H9 (cell line): ENCODE results near the gene PRRG3. TPM values are rescaled to one million over a fixed set of nuclear protein-coding genes. Genes with fewer than 3 reads are reported as not detected.

Experiments used
- DNase-seq: peaks from one replicate; pipeline ENCODE4 v3.0.0-alpha.2; 2017
- H2AFZ ChIP-seq: one replicate; pipeline ENCODE4 v1.6.1; 2013; ENCODE audit warnings: mild to moderate bottlenecking, low read length, control low read depth, moderate library complexity
- H2AK5ac ChIP-seq: 2 replicates; pipeline ENCODE4 v1.6.1; 2013; ENCODE audit warnings: low read length, control low read depth, mixed read lengths; ENCODE audit not compliant: insufficient read length
- H2BK120ac ChIP-seq: one replicate; pipeline ENCODE4 v1.6.1; 2013; ENCODE audit warnings: low read depth, mild to moderate bottlenecking, low read length, control low read depth, inconsistent platforms; ENCODE audit not compliant: poor library complexity, severe bottlenecking
- H2BK12ac ChIP-seq: 2 replicates; pipeline ENCODE4 v1.6.1; 2013; ENCODE audit warnings: low read length, control low read depth, mixed read lengths, low read depth; ENCODE audit not compliant: insufficient read length
- H2BK15ac ChIP-seq: 2 replicates; pipeline ENCODE4 v1.6.1; 2013; ENCODE audit warnings: low read depth, low read length, control low read depth
- H2BK20ac ChIP-seq: one replicate; pipeline ENCODE4 v1.6.1; 2013; ENCODE audit warnings: low read depth, mild to moderate bottlenecking, low read length, control low read depth, inconsistent platforms; ENCODE audit not compliant: poor library complexity, severe bottlenecking
- H2BK5ac ChIP-seq: 2 replicates; pipeline ENCODE4 v1.6.1; 2013; ENCODE audit warnings: low read length, control low read depth, mixed read lengths; ENCODE audit not compliant: insufficient read length
- H3K14ac ChIP-seq: 2 replicates; pipeline ENCODE4 v1.6.1; 2013; ENCODE audit warnings: low read length, control low read depth; ENCODE audit not compliant: insufficient read depth
- H3K18ac ChIP-seq: 2 replicates; pipeline ENCODE4 v1.6.1; 2013; ENCODE audit warnings: low read depth, mild to moderate bottlenecking, mixed read lengths, low read length, control low read depth; ENCODE audit not compliant: insufficient read length
- H3K23ac ChIP-seq: 2 replicates; pipeline ENCODE4 v1.6.1; 2013; ENCODE audit warnings: low read length, control low read depth, mixed read lengths, low read depth; ENCODE audit not compliant: insufficient read length
- H3K23me2 ChIP-seq: 2 replicates; pipeline ENCODE4 v1.6.1; 2013; ENCODE audit warnings: low read depth, mild to moderate bottlenecking, mixed read lengths, low read length, control low read depth; ENCODE audit not compliant: insufficient read length, poor library complexity, severe bottlenecking
- H3K27ac ChIP-seq: 2 replicates; pipeline ENCODE4 v1.5.1; 2013; ENCODE audit warnings: low read length, control low read depth, mixed read lengths, low read depth; ENCODE audit not compliant: insufficient read length
- H3K27me3 ChIP-seq: 2 replicates; pipeline ENCODE4 v1.6.1; 2013; ENCODE audit warnings: low read length, control low read depth, inconsistent platforms; ENCODE audit not compliant: insufficient read depth
- H3K4ac ChIP-seq: 2 replicates; pipeline ENCODE4 v1.6.1; 2013; ENCODE audit warnings: low read depth, mild to moderate bottlenecking, control low read depth, inconsistent platforms, low read length, moderate library complexity
- H3K4me1 ChIP-seq: 2 replicates; pipeline ENCODE4 v1.6.1; 2013; ENCODE audit warnings: low read length, control low read depth, inconsistent platforms; ENCODE audit not compliant: insufficient read depth
- H3K4me2 ChIP-seq: 2 replicates; pipeline ENCODE4 v1.6.1; 2013; ENCODE audit warnings: low read length, control low read depth, mixed read lengths; ENCODE audit not compliant: insufficient read length, insufficient read depth
- H3K56ac ChIP-seq: 2 replicates; pipeline ENCODE4 v1.6.1; 2013; ENCODE audit warnings: low read depth, mild to moderate bottlenecking, mixed read lengths, low read length, control low read depth; ENCODE audit not compliant: insufficient read length
- H3K79me1 ChIP-seq: 2 replicates; pipeline ENCODE4 v1.6.1; 2013; ENCODE audit warnings: low read depth, mild to moderate bottlenecking, moderate library complexity, low read length, control low read depth, inconsistent platforms; ENCODE audit not compliant: insufficient read depth, poor library complexity, severe bottlenecking
- H3K79me2 ChIP-seq: 2 replicates; pipeline ENCODE4 v1.6.1; 2013; ENCODE audit warnings: low read length, control low read depth, inconsistent platforms; ENCODE audit not compliant: insufficient read depth
- H3K9ac ChIP-seq: 2 replicates; pipeline ENCODE4 v1.6.1; 2013; ENCODE audit warnings: low read length, control low read depth, mixed read lengths; ENCODE audit not compliant: insufficient read length; ENCODE audit errors: extremely low read depth
- H3K9me3 ChIP-seq: one replicate; pipeline ENCODE4 v1.6.1; 2013; ENCODE audit warnings: low read depth, low read length, inconsistent platforms; ENCODE audit not compliant: control insufficient read depth
- H3T11ph ChIP-seq: one replicate; pipeline ENCODE4 v1.6.1; 2013; ENCODE audit warnings: mild to moderate bottlenecking, low read length, control low read depth, inconsistent platforms
- H4K20me1 ChIP-seq: one replicate; pipeline ENCODE4 v1.6.1; 2013; ENCODE audit not compliant: control insufficient read depth, insufficient read length, insufficient read depth
- H4K5ac ChIP-seq: 2 replicates; pipeline ENCODE4 v1.6.1; 2013; ENCODE audit warnings: low read depth, mild to moderate bottlenecking, mixed read lengths, low read length, control low read depth; ENCODE audit not compliant: insufficient read length
- H4K8ac ChIP-seq: replicated peaks from 2 replicates; pipeline ENCODE4 v1.6.1; 2013; ENCODE audit warnings: low read length, control low read depth, mixed read lengths, low read depth; ENCODE audit not compliant: insufficient read length
- H4K91ac ChIP-seq: 2 replicates; pipeline ENCODE4 v1.6.1; 2013; ENCODE audit warnings: low read depth, mild to moderate bottlenecking, moderate library complexity, mixed read lengths, low read length, control low read depth; ENCODE audit not compliant: insufficient read length
- H3K27ac Mint-ChIP-seq, 3 experiments: 2 replicates in 2 of 3; 3 replicates in 1 of 3; pipeline ENCODE4 v1.8.0; 2020 to 2021; ENCODE audit warnings: mixed read lengths in 3 of 3, mild to moderate bottlenecking in 1 of 3, moderate library complexity in 1 of 3
- H3K27me3 Mint-ChIP-seq: 2 replicates; pipeline ENCODE4 v1.8.0; 2021; ENCODE audit warnings: low read depth, mild to moderate bottlenecking, moderate library complexity, mixed read lengths
- H3K36me3 Mint-ChIP-seq, 3 experiments: 2 replicates in 2 of 3; 3 replicates in 1 of 3; pipeline ENCODE4 v1.8.0; 2020 to 2021; ENCODE audit warnings: low read depth in 3 of 3, mixed read lengths in 3 of 3; ENCODE audit not compliant: insufficient read depth in 1 of 3
- H3K4me1 Mint-ChIP-seq, 2 experiments: 2 replicates each; pipeline ENCODE4 v1.8.0; 2020; ENCODE audit warnings: mixed read lengths in 2 of 2
- H3K4me3 Mint-ChIP-seq, 2 experiments: 2 replicates in 1 of 2; 3 replicates in 1 of 2; pipeline ENCODE4 v1.8.0; 2020 to 2021; ENCODE audit warnings: mild to moderate bottlenecking in 2 of 2, mixed read lengths in 2 of 2, moderate library complexity in 1 of 2
- H3K9me3 Mint-ChIP-seq, 2 experiments: 2 replicates in 1 of 2; 3 replicates in 1 of 2; pipeline ENCODE4 v1.8.0; 2020; ENCODE audit warnings: mild to moderate bottlenecking in 2 of 2, mixed read lengths in 2 of 2, moderate library complexity in 1 of 2
- WGBS: extraction: QIAGEN DNeasy Blood & Tissue Kit; methylation state at CpG from one replicate; pipeline ENCODE4 v1.1.7; 2013; ENCODE audit warnings: missing lambda C conversion rate, low lambda C conversion rate, mixed read lengths; ENCODE audit not compliant: insufficient read length; ENCODE audit errors: extremely low coverage; 5-methylcytosine and 5-hydroxymethylcytosine counted together
- total RNA-seq: library from RNA; stranded (reverse); gene quantifications from 2 replicates; pipeline ENCODE4 v1.2.1, GENCODE V29; 2021
- TF ChIP-seq, protein P1 (sequence below): fragments of 200-600 bp; sonication (generic); conservative IDR thresholded peaks from 3 replicates; pipeline ENCODE4 v1.8.0; 2021; ENCODE audit warnings: antibody characterized with exemption, mild to moderate bottlenecking

Gene PRRG3
- total RNA-seq, 1 experiment from 2014 or later = 4.9 TPM

DNA sequence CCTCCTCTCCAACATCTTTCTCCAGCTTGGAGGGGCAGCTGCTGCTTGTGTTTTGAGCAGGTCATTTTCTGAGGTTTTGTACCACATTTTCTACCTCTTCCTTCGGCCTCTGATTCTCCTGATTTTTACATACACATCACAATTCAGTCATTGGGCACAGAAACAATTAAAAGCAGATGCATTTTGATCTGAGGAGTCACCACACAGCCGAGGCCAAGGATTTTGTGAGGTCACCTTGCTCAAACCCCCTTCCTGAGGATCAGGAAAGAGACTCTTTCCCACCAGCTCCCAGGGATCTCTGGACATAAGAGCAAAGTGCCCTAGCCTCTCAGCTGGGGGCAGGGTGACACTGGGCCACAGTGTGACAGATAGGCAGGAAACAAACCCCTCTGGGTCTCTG is 15.2 kb downstream of the PRRG3 start:
- no peak overlapping the region for H2BK5ac ChIP-seq
- H3K9me3 ChIP-seq = peaks cover 50% of the 10 kb centered on the region
- no peak overlapping the region for H3K23ac ChIP-seq
- WGBS = no CpG with 5 or more reads among the region's 2 CpGs
- H3K4me2 ChIP-seq = no peak overlapping the region
- no peak overlapping the region for H4K5ac ChIP-seq
- no peak overlapping the region for H2BK120ac ChIP-seq
- H3K4ac ChIP-seq = no peak overlapping the region
- H3K56ac ChIP-seq = no peak overlapping the region
- H3K27ac ChIP-seq = no peak overlapping the region
- H3T11ph ChIP-seq = no peak overlapping the region
- H3K9ac ChIP-seq = no peak overlapping the region
- TF ChIP-seq, protein P1, sequence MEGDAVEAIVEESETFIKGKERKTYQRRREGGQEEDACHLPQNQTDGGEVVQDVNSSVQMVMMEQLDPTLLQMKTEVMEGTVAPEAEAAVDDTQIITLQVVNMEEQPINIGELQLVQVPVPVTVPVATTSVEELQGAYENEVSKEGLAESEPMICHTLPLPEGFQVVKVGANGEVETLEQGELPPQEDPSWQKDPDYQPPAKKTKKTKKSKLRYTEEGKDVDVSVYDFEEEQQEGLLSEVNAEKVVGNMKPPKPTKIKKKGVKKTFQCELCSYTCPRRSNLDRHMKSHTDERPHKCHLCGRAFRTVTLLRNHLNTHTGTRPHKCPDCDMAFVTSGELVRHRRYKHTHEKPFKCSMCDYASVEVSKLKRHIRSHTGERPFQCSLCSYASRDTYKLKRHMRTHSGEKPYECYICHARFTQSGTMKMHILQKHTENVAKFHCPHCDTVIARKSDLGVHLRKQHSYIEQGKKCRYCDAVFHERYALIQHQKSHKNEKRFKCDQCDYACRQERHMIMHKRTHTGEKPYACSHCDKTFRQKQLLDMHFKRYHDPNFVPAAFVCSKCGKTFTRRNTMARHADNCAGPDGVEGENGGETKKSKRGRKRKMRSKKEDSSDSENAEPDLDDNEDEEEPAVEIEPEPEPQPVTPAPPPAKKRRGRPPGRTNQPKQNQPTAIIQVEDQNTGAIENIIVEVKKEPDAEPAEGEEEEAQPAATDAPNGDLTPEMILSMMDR = no peak
- no peak overlapping the region for H2BK15ac ChIP-seq
- no peak overlapping the region for H4K8ac ChIP-seq
- Mint-ChIP-seq H3K27ac (no peak overlapping the region), H3K36me3 (peaks cover 0 to 2% (median 0%) of the 10 kb centered on the region in 3 experiments; a peak in 2 of 7 replicates), H3K4me3 (no peak overlapping the region), H3K27me3 (peaks cover 8% of the 10 kb centered on the region), H3K9me3 (peaks cover 36 to 50% of the 10 kb centered on the region in 2 experiments), H3K4me1 (peaks cover 13 to 19% of the 10 kb centered on the region in 2 experiments)
- no peaks in the 10 kb centered on the region for H3K79me1 ChIP-seq
- no peak overlapping the region for H2BK12ac ChIP-seq
- H4K20me1 ChIP-seq = no peaks in the 10 kb centered on the region
- no peak overlapping the region for H4K91ac ChIP-seq
- no peak overlapping the region for H3K14ac ChIP-seq
- no peak overlapping the region for H2AFZ ChIP-seq
- H3K4me1 ChIP-seq = no peaks in the 10 kb centered on the region; the same call in 1 of the 2 replicates
- H3K18ac ChIP-seq = no peak overlapping the region
- H3K27me3 ChIP-seq = no peaks in the 10 kb centered on the region
- no peak overlapping the region for H2BK20ac ChIP-seq
- DNase-seq = no peak
- no peaks in the 10 kb centered on the region for H3K79me2 ChIP-seq
- no peaks in the 10 kb centered on the region for H3K23me2 ChIP-seq
- no peak overlapping the region for H2AK5ac ChIP-seq
